NOMO-1 (cell line): ENCODE results near the gene OPTC.
A peak's percentile ranks its signal among the peaks of the same experiment; 100 is the strongest.

Experiments
- DNase-seq, 2 experiments: peaks; one replicate each; lab custom pipeline; 2025; ENCODE audit not compliant: unreplicated experiment in 2 of 2; lab: John Stamatoyannopoulos, UW

The OPTC gene

GRCh38 chr1:203490607-203491006, 3.3 kb upstream of the OPTC start:
- DNase-seq, result no peak

GRCh38 chr1:203491664-203492063, 2.3 kb upstream of the OPTC start:
- no peak for DNase-seq

GRCh38 chr1:203492082-203492747, 1.7 kb upstream of the OPTC start:
- no peak for DNase-seq

- DNase-seq, result no peak
Measured at GRCh38 chr1:203492748-203493130, 1.2 kb upstream of the OPTC start.

GRCh38 chr1:203495845-203496244, 1.9 kb downstream of the OPTC start:
- no peak for DNase-seq

GRCh38 chr1:203497269-203497777, 3.4 kb downstream of the OPTC start:
- no peak for DNase-seq

- DNase-seq, result no peak
Measured at GRCh38 chr1:203499643-203500278, 5.8 kb downstream of the OPTC start.

- DNase-seq, result no peak
Measured at GRCh38 chr1:203500279-203500678, 6.3 kb downstream of the OPTC start.

GRCh38 chr1:203503836-203504235, 9.9 kb downstream of the OPTC start:
- DNase-seq, result no peak

GRCh38 chr1:203504400-203505250, 10.7 kb downstream of the OPTC start:
- DNase-seq, result peak in 1 of 2 experiments; percentile 66

GRCh38 chr1:203505526-203506204, 11.7 kb downstream of the OPTC start:
- no peak for DNase-seq

GRCh38 chr1:203506858-203507626, 13.1 kb downstream of the OPTC start:
- no peak for DNase-seq

GRCh38 chr1:203507759-203508158, 13.8 kb downstream of the OPTC start:
- DNase-seq, result no peak

- DNase-seq, result no peak
Measured at GRCh38 chr1:203508463-203509073, 14.6 kb downstream of the OPTC start.

GRCh38 chr1:203509135-203509534, 15.2 kb downstream of the OPTC start:
- no peak for DNase-seq

- DNase-seq, result no peak
Measured at GRCh38 chr1:203511513-203511912, 17.6 kb downstream of the OPTC start.

GRCh38 chr1:203511930-203512329, 18.0 kb downstream of the OPTC start:
- no peak for DNase-seq

- no peak for DNase-seq
Measured at GRCh38 chr1:203512517-203512847, 18.5 kb downstream of the OPTC start.

- DNase-seq, result peak; percentile 79 to 95
Measured at GRCh38 chr1:203512848-203513584, 19.1 kb downstream of the OPTC start.
